Fibroblast of skin of back (primary cell): ENCODE measurements around the gene DTX3.
"Not testable (repeated sequence)": the region's sequence is repeated elsewhere in the genome, so short reads cannot be mapped to it uniquely, and the experiment has no call there.

Experiments
- DNase-seq: peaks from one replicate; pipeline ENCODE4 v3.0.0-alpha.2; 2013

Gene DTX3

DNA sequence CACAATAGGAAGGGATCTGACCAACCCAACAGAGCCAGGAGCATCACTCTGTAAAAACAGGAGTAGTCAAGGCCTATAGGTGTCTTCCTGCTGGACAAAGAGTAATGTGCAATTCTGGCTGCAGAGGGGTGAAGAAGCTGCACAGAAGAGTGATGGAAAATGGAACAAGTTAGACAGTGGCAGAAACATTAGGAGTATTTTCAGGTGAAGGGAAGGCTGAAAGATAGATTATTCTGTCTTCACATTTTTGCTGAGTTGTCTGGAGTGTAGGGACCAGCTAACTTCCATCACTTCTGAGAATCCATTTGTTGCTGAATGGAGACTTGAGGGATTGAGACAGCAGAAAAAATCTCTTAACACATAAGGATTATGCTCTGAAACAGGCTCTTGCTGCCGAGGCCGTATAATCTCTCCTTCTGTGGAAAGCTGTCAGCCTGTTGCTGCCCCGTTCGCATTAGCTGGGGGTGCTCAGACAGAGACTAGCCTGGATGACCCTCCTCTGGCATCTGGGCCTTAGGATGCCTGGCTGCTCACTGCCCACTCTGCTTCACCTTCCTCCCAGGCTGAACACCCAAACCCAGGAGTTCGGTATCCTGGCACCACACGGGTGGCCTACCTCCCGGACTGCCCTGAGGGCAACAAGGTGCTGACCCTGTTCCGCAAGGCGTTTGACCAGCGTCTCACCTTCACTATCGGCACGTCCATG lies 3.5 kb downstream of the DTX3 start:
- DNase-seq: no peak

DNA sequence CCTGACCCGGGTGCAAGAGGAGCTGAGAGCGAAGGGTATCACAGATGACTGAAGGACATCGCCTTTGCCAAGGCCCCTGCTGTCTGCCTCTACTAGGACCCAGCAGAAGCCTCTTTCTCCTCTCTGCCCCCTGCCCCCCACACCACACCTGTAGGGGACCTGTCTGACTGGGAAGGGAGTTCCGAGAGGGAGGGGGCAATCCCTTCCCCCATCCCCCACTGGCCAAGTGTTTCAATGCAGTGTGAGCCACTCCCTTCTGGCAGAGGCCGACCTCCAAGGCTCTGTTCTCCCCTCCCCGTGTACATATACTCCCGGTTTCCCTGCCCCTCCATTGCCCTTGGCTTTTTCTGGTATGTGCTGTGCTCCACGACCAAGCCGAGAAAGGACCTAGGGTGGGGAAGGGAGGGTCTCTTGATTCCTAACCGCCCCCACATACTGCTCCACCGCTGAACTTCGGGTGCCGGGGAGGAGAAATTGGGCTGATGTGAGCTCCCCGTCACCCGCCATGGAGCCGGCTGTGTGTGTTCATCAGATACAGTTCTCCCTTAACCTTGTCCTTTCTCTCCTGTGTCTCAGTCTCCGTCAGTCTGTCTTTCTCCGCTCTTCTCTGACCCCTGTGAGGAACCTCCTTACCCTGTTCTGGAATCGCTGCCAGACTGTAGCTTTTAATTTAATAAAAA lies 4.6 kb downstream of the DTX3 start:
- DNase-seq: no peak

DNA sequence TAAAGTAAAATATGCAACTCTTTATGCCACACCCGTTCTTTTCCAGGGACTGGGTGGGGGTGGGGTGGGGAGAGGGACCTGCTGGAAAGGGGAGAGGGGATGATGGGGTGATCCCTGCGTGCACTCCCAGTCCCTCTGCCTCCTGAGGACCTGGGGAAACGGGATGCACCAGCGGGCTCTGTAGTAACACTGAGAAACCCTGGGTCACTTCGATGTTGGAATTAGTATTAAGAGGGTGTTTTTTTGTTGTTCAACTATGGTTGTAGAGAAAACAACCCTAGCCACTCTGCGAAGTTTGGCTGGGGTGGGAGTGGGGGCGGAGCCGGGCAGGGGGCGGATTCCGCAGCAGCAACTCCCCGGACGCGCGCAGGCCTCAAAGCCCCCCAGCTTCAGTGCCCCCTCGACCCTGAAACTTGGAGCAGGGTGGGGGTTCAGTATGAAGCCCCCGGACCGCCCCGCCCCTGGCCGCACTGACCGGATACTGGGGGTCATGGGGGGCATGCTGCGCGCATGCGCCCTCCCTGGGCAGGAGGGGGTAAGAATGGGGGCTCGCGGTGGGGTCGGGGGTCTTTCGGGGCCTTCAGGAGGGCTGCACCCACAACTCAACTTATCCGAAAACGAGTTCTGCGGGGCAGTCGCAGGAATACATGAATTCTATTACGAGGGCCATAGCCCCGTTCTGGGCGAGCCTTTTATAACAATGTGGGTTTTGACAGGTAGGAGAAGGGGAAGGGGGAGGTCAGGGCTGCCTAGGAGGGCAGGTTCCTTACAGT lies 5.3 kb downstream of the DTX3 start:
- no peak for DNase-seq

DNA sequence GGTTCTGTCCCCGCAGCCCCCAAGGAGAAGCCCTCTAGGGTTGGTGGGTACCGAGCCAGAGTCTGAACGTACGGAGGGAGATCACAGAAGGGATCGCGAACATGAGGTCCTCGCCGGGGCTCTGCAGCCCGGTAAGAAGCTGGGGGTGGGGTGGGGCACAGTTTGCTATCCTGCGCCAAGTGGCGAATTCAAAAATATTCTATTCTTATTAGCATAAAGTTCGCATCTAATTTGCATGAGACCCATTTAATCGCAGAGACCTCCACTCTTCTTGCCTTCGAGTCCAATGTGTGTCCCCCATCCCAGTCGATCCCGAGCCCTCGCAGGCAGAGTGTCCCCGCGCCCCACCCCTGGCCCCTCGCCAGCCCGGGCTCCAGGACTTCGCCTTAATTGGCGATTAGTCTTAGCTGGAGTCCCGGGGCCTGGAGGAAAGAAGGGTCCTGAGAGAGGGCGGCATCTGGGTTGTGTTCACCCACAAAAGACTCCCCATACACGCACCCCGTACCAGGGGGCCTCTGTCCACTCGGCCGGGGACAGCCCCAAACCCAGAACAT lies 6.0 kb downstream of the DTX3 start:
- no peak for DNase-seq

DNA sequence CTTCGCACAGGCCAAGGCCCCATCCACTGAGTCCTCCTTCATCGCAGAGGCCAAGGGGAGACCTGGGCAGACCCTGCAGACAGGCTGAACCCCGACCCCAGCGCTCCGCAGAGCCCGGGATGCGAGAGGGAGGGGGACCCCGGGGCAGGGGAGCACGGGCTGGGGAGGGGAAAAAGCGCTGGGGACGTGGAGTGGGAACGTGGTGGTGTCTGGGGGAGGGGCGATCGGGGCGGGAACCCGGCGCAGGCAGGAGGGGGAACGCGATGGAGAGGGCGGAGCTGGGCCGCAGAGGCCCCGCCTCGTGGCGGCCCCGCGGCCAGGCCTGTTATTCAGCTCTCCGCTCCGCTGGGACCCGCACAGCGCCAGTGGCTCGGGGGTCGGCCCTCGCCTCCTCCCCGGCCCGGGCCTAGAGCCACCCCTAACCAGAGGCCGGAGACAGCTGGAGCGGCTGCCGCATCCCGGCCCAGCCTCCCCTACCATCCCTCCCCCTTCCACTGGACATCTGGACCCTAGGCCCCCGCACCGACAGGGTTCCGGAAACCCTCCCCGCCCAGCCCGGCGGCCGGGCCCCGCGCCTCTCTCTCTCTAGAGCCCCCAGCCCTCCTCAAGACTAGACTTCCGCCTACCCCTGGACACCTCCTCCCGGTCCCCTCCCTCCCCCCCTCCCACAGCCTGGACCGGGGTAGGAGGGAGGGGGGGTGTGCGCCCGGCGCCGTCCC lies 6.6 kb downstream of the DTX3 start, which contains the start of gene ARHGEF25:
Gene ARHGEF25 (plus strand): TSS at position 328 of the 719 bp plus-strand sequence. CDS start 460 bp downstream, outside the sequence.
- peak; percentile 66 for DNase-seq

DNA sequence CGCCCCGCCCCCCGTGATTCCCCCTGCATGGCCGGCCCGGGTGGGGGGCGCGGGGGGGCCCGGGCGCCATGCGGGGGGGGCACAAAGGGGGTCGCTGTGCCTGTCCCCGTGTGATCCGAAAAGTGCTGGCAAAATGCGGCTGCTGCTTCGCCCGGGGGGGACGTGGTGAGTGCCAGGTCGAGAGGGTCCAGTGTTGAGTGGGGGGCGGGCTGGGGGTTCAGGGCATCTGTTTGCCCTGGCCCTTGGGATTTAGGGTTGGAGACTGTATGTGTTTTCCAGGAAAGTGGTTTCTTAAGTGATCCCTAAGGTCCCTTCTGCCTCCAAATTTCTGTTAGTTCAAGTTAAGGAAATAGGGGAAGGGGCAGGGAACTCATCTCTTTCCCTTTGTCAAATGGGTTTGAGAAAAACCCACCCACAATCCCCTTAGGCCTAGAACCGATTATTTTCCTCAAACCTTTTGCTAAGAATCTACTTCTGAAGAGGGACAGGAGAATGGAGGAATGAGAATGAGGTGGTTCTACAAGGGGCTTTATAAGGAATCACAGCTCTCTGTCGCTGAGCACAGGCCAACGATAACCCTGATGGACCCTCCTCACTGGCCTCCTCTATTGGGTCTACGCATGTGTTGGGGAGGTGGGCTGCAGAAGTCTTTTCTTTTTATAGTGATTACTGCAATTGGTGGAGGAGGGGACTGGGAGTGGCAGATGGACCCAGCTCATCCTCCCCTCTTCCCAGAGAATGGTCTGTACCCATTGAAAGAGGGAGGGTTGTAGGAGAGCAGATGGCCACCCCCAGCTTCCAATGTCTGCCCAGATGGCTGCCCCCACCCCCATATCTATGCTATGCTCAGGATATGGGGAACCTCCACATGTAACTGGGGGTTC lies 7.4 kb downstream of the DTX3 start:
- DNase-seq: no peak

DNA sequence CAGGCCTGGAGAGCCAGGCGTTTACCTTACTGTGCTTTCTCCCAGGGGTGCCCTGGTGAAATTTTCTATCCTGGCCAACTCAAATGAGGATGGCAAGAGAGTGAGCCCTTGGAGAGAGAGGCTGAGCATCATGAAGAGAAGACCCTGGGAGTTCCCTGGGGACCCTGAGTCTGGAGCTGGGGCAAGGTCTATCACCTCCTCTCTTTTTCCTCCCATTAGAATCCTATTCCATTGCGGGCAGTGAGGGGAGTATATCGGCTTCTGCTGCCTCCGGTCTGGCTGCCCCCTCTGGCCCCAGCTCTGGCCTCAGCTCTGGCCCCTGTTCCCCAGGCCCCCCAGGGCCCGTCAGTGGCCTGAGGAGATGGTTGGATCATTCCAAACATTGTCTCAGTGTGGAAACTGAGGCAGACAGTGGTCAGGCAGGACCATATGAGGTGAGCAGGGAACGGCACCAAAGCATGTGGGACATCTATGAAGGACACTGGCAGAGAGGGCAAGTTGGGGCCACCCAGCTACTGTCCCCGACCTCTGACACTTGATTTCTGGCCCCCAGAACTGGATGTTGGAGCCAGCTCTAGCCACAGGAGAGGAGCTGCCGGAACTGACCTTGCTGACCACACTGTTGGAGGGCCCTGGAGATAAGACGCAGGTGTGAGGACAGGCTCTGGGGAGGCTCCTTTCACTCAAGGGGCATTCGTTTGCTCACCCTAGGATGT lies 8.2 kb downstream of the DTX3 start:
- no peak for DNase-seq

DNA sequence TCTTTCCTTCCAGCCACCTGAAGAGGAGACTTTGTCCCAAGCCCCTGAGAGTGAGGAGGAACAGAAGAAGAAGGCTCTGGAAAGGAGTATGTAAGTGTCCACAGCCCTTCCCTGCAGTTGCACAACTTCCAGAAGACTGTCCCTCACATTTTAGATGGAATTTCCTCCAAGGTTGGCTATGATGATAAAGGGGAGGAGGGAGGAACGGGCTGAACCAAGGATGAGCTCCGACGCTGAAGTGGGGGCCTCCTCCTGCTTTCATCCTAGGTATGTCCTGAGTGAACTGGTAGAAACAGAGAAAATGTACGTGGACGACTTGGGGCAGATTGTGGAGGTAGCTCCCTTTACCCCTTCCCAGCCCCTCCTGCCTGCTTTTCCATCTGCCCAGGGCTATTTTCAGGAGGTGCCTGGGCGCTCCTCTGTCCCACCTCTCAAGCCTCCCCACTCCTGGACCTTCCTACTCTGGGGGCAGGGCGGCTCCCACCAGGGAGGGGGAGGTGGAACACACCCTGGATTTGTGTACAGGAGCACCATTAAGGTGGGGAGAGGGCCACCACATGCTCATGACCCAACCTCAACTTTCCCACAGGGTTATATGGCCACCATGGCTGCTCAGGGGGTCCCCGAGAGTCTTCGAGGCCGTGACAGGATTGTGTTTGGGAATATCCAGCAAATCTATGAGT lies 8.9 kb downstream of the DTX3 start:
- DNase-seq: no peak

DNA sequence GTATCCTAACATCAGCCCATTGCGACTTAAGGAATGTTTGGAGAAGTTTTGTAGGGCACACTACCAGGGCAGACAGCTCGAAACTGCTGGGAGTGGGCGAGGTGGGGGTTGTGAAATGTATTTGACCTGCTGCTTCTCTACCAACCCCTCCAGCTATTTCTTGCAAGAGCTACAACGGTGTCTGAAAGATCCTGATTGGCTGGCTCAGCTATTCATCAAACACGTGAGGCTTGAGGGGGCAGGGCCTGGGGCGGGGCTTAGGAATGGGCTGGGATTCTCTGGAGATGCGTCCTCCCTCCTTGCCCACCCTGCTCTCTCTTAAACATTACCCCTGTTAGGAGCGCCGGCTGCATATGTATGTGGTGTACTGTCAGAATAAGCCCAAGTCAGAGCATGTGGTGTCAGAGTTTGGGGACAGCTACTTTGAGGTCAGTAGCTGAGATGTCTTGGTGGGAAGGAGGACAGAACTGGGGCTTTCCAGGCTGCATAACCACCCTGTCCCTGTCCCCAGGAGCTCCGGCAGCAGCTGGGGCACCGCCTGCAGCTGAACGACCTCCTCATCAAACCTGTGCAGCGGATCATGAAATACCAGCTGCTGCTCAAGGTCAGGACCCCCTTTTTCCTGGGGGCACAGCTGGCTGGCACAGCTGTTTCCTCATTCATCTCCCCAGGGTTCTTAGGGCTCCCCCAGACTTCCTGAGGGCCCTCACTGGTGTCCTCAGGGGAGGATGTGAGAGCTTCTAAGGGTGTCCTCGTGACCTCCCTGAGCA lies 9.7 kb downstream of the DTX3 start:
- DNase-seq: peak; percentile 27

DNA sequence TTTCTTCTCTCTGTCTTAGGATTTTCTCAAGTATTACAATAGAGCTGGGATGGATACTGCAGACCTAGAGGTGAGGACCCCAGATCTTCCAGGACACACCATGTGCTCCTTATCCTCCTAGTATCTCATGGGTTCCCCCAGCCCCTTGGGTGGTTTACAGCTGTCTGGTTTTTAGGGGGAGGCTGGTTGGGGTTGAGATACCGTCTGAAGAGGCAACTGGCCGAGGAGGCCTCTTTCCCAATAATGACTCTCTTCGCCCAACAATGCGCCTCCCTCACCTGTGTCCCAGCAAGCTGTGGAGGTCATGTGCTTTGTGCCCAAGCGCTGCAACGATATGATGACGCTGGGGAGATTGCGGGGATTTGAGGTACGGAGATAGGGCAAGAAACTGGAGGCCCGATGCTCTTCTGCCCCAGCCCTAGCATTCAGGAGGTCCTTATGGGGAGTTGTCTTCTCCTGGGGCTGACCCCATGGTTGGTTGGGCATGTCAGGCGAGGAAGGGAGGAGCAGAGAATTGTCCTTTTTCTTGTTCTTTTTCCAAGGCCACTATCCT lies 10.4 kb downstream of the DTX3 start:
- DNase-seq: no peak

DNA sequence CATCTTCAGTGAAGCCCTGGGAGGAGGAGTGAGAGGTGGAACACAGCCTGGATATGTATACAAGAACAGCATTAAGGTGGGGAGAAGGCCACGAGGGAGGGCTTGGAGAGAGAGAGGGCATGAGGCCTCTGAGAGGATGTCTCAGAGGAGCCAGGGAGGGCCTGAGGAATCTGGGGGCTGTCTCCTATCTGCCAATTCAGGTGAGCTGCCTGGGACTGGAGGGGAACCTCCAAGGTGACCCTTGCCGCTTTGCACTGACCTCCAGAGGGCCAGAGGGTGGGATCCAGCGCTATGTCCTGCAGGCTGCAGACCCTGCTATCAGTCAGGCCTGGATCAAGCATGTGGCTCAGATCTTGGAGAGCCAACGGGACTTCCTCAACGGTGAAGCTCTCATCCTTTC lies 11.0 kb downstream of the DTX3 start:
- no peak for DNase-seq

DNA sequence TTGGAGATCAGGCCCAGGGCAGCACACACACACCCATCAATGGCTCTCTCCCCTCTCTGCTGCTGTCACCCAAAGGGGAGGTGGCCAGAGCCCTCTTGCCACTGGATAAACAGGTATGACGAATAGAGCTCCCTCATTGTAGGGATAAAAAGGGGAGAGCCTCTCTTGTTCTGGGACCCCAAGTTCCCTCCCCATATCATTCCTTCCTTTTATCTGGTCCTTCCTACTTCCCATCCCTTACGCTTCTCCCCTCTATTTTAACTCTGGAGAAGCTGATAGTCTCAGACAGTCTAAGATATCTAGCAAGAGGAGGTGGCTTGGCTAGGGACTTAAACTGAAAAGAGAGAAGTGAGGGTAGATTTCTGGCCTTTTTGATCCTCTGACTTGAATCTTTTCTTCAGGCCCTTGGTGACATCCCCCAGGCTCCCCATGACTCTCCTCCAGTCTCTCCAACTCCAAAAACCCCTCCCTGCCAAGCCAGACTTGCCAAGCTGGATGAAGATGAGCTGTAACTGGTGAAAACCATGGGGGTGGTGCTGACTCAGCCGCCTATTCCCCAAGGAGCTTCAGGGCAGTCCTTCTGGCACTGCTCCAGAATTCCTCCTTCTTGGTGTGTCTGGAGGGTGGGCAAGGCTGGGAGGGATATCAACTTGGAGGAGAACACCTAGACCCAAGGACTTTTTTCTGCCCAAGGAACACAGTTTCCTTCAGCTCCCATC lies 11.9 kb downstream of the DTX3 start:
- DNase-seq: peak; percentile 71

DNA sequence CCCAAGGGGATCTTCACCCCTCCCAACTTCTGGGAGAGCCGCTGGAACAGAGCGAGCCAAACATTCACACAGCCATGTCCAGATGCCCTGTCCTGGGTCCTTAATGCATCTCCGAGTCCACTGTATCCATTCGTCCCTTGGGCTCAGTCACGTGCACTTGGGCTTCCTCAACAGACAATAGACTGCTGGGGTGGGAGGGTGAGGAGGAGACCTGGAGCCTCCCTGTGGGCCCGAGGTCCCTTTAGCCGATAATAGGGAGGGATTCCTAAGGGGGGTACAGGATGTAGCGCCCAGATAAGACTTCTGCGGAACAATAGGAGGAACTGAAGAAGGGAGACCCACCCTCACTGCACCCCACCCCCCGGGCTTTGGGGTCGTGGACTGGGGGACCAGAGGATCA lies 13.3 kb downstream of the DTX3 start:
- DNase-seq: no peak

DNA sequence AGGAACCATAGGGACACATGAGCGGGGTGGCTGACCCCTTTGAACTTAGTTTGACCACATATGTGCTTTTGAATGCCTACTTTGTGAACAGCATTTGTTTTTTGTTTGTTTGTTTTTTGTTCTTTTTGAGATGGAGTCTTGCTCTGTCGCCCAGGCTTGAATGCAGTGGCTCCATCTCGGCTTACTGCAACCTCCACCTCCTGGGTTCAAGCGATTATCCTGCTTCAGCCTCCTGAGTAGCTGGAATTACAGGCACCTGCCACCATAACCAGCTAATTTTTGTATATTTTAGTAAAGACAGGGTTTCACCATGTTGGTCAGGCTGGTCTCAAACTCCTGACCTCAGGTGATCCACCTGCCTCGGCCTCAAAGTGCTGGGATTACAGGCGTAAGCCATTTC lies 13.8 kb downstream of the DTX3 start:
- DNase-seq: not testable (repeated sequence)

DNA sequence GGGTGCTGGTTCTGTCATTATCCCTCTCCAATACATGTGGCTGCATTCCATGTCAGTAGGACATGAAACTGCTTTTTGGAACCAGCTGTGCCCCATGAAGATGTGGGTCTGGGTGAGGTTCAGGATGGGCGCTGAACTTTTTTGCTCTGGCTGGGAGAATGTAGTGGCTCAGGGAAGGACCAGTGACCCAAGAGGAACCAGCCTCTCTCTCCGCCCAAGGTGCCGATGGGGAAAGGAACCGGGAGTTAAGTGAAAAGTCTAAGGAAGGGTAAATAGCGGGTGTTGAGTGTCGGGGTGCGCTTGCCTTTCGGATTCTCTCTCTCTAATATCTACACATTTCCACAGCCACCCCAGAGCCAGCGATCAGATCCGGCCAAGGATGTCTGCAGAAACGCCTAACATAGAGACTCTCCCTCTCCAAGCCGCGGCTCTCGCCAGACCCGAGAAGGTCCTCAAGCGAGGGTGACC lies 14.4 kb downstream of the DTX3 start:
- DNase-seq: no peak

DNA sequence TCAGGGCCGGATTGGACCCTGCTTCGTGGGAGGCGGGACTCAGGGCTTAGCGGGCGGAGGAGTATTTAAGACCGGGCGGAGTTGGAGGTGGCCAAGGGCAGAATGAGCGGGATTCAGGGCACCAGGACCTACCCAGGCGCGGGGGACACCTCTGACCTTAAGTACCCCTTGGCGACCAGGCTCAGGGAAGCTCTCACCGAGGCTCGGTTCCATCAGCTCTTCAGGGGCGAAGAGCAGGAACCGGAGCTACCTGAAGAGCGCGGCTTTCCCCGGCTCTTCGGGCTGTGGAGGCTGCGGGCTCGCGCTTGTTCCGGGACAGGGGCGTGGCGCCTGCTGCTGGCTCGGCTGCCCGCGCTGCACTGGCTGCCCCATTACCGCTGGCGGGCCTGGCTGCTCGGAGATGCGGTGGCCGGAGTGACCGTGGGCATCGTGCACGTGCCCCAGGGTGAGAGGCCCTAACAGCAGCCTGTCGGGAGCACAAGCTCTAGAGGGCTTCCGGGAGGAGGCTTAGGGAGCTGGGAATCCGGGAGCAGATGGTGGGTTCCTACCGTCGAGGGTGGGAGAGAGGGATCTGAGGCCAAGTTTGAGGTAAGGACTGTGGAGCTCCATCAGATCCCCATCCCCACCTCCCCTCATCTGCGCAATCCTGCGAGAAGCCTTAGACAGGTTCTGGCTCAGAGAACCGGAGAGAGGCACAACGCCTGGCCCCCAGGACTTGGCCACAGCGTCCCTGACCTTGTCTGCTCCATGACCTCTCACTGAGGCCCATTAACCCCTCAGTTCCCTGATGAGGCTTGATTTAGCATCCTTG lies 15.0 kb downstream of the DTX3 start:
- DNase-seq: no peak

DNA sequence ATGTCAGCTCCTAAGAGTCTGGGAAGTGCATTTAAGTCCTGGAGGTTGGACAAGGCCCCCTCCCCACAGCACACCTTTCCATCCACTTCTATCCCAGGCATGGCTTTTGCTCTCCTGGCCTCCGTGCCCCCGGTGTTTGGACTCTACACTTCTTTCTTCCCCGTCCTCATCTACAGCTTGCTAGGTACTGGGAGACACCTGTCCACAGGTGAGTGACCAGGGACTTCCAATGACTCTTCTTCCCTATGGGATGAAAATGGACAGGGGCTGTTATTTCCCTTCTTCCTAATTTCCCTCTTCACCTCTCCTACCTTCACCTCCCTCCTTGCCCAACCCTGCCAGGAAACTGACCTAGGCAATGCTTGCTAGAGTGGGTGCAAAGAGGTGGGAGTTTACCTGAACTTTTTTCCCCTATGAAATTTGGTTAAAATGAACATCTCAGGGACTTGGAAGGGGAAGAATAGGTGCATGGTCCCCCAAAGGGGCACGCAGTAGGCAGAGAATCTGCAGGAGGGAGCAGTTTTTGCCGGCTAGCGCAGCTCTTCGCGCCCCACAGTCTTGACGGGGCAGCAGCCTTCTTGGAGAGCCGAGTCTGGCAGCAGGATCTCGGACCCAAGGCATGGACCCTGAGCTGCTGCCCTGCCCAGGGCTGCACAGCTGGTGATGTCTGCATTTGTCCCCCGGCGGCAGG lies 15.8 kb downstream of the DTX3 start:
- DNase-seq: no peak
